Measurements from ENCODE around the gene CLCNKB.

Gene CLCNKB

GRCh38 chr1:16070640-16071355 lies 27.2 kb downstream of the CLCNKB start:
- TF ChIP-seq, protein P1, sequence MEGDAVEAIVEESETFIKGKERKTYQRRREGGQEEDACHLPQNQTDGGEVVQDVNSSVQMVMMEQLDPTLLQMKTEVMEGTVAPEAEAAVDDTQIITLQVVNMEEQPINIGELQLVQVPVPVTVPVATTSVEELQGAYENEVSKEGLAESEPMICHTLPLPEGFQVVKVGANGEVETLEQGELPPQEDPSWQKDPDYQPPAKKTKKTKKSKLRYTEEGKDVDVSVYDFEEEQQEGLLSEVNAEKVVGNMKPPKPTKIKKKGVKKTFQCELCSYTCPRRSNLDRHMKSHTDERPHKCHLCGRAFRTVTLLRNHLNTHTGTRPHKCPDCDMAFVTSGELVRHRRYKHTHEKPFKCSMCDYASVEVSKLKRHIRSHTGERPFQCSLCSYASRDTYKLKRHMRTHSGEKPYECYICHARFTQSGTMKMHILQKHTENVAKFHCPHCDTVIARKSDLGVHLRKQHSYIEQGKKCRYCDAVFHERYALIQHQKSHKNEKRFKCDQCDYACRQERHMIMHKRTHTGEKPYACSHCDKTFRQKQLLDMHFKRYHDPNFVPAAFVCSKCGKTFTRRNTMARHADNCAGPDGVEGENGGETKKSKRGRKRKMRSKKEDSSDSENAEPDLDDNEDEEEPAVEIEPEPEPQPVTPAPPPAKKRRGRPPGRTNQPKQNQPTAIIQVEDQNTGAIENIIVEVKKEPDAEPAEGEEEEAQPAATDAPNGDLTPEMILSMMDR (conservative IDR thresholded peaks at IDR 0.05; ENCODE audit: low read depth, low read length) = no peak
- no peak overlapping the region for H3K4me3 ChIP-seq (ENCODE audit: low read depth, low read length)
- DNase-seq (ENCODE audit: low read depth) = no peak

GRCh38 chr1:16071614-16072013 lies 28.0 kb downstream of the CLCNKB start:
- no peak overlapping the region for H3K4me3 ChIP-seq (ENCODE audit: low read depth, low read length)
- TF ChIP-seq, protein P1 (conservative IDR thresholded peaks at IDR 0.05; ENCODE audit: low read depth, low read length) = no peak
- no peak for DNase-seq (ENCODE audit: low read depth)

- DNase-seq (ENCODE audit: low read depth) = no peak
- no peak overlapping the region for H3K4me3 ChIP-seq (ENCODE audit: low read depth, low read length)
- TF ChIP-seq, protein P1 (conservative IDR thresholded peaks at IDR 0.05; ENCODE audit: low read depth, low read length) = no peak
These were observed 28.5 kb downstream of the CLCNKB start for GRCh38 chr1:16072095-16072494.

GRCh38 chr1:16072616-16073484 lies 29.3 kb downstream of the CLCNKB start:
- DNase-seq (ENCODE audit: low read depth) = no peak
- TF ChIP-seq, protein P1 (conservative IDR thresholded peaks at IDR 0.05; ENCODE audit: low read depth, low read length) = peak; percentile 20
- H3K4me3 ChIP-seq (ENCODE audit: low read depth, low read length) = peak overlapping the region; percentile 37

GRCh38 chr1:16073490-16074119 lies 30.0 kb downstream of the CLCNKB start, which contains the start of gene FAM131C:
TSS of gene FAM131C (minus strand) at chr1:16073651. CDS start at chr1:16073442, 209 bp downstream.
- DNase-seq (ENCODE audit: low read depth) = no peak
- H3K4me3 ChIP-seq (ENCODE audit: low read depth, low read length) = peak within 1 kb of the TSS; percentile 38
- TF ChIP-seq, protein P1 (conservative IDR thresholded peaks at IDR 0.05; ENCODE audit: low read depth, low read length) = no peak

DNA sequence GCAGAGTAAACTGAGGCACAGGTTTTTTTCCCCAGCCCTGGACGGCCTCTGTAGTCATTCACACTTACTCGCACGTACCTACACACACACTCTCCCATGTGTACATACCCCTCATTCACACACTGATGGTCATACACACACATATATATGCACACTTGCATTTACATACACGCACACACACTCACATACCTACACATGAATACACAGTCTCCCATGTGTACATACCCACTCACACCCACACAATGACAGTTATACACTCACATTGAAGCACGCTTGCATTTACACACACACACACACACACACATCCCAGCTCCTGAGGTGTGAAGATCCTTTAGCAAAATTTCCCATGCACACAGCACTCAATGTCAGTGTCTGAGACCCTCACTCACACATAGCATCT lies 30.6 kb downstream of the CLCNKB start:
- TF ChIP-seq, protein P1 (conservative IDR thresholded peaks at IDR 0.05; ENCODE audit: low read depth, low read length) = no peak
- H3K4me3 ChIP-seq (ENCODE audit: low read depth, low read length) = no peak overlapping the region
- no peak for DNase-seq (ENCODE audit: low read depth)

Data from choroid plexus epithelial cell (primary cell).